Activated CD8-positive, alpha-beta memory T cell treated with anti-CD3 and anti-CD28 coated beads, Interleukin-2, amount 50 U/mL, for 4 hours (primary cell): ENCODE data around the gene ALDH1A1.

Experiments used
- DNase-seq: peaks from one replicate; pipeline ENCODE4 v3.0.0-alpha.2; 2020

ALDH1A1 gene

DNA sequence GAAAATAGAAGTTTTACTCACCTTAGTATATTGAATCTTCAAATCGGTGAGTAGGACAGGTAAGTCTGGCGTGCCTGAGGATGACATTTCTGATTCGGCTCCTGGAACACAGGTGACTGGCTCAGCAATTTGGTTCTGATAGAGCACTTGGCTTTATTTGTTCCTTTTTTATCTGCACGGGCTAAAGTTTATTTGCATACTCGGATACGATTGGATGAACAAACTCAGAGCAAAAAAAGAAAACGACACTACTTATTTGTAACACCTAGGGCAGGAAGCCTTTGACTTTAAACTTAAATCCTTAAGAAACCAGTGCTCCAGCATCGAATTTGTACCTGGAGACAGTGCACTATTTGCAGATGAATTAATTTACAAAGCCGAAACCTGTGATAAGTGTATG lies at the start of gene ALDH1A1:
ALDH1A1 (minus strand) TSS at position 140 of the 400 bp plus-strand sequence; CDS start at position 87, 53 bp downstream.
- DNase-seq, result no peak

- DNase-seq, result no peak
Measured at GRCh38 chr9:73001860-73002259, 49.0 kb upstream of the ALDH1A1 start.

- DNase-seq, result no peak
Measured at GRCh38 chr9:72998363-72998762, 45.5 kb upstream of the ALDH1A1 start.

DNA sequence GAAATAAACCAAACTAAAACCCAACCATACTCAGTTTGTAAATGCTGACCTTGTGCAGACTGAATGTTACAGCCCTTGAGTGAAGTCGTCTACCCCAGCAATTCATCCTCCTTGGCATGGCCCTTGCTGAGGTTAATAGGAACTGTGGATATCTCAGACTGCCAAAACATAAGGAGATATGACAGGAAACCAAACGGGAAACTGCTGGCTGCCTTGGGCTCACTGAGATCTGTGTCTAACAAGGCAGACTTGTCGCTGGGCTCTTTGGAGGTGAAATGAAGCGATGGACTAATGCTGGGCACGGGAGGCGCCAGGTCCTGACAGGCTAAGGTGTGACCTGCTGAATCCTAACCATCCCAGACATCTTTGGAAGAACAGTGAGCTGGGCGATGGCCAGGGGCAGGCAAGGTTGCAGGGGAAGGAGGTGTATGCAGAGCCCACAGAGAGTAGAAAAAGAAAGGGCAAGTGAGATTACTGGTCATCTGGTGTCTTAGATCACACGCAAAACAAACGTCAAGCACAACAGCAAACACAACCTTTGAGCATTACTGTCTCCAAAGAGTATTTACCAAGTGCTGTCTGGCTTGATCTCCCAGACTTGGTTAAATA lies 44.6 kb upstream of the ALDH1A1 start:
- DNase-seq, result no peak

DNA sequence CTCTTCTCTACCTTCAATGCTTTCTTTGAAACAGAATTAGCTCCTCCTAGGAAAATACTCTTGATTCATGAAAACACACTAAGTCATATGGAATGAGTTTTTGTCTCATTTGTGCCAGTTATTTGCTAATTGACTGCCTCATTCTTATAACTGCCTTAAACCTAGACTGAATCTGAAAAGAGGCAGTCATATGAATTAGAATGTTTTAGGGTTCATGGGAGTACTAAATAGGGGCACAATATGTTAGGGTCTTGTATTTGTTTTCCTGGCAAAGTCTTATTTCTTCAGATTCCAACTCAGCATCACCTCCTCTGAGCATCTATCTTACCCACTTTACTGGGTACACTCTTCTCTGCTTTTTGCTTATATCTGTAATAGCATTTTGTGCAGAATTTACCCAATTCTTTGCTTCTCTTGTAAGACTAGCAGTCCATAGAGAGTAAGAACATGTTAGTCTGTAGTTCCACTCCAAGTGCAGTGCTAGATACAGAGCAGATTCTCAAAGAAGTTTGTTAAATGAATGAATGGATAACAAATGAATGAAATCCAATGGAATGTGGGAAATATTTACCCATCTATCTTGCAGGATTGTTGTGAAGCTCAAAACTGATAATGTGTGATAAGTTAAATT lies 43.9 kb upstream of the ALDH1A1 start:
- DNase-seq, result no peak

- DNase-seq, result no peak
Measured at GRCh38 chr9:72996114-72996513, 43.3 kb upstream of the ALDH1A1 start.

DNA sequence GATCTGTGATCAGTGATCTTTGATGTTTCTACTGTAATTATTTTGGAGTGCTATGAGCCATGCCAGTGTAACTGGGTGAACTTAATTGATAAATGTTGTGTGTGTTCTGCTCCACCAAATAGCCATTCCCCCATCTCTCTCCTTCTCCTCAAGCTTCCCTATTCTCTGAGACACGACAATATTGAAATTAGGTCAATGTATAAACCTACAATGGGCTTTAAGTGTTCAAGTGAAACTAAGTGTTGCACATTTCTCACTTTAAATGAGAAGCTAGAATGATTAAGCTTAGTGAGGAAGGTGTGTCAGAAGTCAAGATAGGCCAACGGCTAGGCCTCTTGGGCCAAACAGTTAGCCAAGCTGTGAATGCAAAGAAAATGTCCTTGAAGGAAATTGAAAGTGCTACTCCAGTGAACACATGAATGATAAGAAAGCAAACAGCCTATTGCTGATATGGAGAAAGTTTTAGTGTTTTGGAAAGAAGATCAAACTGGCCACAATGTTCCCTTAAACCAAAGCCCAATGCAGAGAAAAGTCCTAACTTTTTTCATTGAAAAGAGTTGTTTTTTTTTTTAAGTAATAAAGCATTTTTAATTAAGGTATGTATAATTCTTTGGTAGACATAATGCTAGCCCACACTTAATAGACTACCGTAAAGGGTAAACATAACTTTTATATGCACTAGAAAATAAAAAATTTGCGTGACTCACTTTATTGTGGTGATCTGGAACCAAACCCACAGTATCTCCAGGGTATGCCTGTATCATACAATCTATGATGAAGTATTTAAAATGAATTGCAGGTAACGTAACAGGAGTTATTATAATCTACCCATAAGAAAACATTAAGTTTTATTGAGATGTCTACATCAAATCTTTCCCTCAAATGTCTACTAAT lies 42.5 kb upstream of the ALDH1A1 start:
- no peak for DNase-seq

DNA sequence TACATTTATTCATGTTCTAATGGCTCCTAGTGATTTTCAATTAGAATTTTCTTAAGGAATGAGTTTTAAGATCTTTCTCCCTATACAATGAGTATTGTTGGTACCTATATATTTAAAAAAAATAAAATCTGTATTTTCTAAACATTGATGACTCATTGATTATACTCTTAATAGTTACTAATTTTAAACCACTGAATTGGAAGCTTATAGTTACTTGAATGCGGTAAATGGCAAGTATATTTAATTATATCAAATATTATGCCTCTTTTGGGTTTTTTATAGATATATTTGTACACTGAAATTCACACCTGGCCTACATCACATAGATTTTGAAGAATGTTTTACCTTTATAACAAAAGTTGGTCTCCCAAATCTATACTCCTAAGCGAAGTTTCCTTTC lies 38.9 kb upstream of the ALDH1A1 start:
- no peak for DNase-seq

DNA sequence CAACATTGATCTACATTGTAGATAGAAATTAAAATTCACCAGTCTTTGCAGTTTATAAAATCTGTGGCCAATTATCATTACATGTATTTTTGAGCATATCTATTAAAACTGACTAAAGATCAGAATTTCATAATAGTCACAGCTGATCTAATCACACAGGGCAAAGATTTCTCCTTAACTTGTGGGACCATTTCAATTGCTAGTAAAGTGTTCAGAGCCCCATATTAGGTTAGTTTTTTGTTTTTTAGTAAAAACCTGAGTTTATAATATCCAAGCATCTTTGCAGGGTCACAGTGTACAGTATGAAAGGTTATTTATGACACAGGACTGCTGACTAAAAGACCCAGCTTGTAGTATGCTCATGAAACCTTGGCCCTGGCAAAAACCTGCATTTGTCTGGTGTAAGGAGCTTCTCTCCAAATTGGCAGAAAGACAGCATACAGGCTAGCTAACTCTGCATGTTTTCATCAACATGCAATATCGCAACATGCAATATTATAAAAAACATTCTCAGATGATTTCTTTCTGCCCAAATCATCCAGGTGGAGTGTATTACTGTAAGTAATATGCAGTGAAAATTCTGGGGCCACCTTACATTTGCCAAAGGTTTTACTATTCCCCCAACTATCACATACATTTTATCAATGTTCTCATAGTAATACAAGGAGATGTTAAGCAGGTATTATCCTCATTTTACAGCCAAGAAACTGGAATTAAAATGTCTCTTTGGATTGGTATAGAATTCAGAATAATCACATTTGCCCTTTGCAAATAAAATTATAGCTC lies 37.7 kb upstream of the ALDH1A1 start:
- DNase-seq, result no peak

GRCh38 chr9:72986522-72987116 lies 33.8 kb upstream of the ALDH1A1 start:
- no peak for DNase-seq

DNA sequence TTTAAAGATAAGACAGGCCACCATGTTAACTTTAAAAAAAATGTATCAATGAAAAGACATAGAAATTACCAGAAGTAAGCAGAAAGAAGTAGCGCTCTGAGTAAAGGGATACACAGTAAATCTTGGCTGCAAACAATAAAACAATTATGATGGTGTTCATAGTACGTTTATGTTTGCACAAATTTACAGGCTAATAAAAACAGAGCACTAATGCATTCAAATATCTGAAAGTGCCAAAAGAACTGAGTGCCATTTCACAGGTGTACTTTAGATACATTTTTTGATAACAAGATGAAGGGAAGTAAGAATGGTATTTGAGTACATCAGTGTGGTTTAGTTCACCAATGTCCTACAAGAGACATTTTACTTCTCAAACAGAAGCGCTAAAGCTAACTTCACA lies 32.9 kb upstream of the ALDH1A1 start:
- DNase-seq, result no peak

- DNase-seq, result no peak
Measured at GRCh38 chr9:72984991-72985390, 32.1 kb upstream of the ALDH1A1 start.

DNA sequence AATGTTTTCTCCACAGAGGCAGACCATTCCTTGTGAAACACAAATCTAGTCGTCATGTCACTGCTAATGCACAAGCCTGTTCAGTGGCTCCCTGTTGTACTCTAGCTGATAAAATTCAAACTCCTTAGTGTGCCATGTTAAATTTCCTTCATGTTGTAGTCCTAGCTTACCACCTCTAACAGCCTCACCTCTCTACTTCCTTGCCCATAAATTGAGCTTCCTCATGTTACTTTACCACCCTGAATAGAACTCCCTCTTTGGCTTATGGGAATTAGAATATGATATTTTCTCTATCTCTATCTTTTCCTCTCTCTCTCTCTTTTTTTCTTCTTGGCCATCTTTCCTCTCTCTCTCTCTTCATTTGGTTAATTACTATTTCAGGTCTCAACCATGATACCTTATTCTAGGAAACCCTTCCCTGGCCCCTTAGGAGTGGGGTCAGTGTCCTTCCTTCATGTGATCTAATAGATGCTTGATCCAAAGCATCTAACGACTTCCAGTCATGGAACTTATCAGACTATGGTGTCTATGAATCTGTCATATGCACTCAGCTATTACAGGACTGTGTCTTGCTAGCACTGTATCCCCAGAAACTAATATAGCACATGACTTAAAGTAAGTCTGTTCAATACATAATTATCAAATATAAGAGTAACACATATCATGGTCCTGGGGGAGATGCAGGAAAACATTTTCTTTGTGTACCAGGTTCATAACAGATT lies 31.5 kb upstream of the ALDH1A1 start:
- no peak for DNase-seq

GRCh38 chr9:72983512-72984225 lies 30.8 kb upstream of the ALDH1A1 start:
- DNase-seq, result no peak

GRCh38 chr9:72983056-72983455 lies 30.2 kb upstream of the ALDH1A1 start:
- DNase-seq, result no peak

- no peak for DNase-seq
Measured at GRCh38 chr9:72982146-72982799, 29.4 kb upstream of the ALDH1A1 start.

DNA sequence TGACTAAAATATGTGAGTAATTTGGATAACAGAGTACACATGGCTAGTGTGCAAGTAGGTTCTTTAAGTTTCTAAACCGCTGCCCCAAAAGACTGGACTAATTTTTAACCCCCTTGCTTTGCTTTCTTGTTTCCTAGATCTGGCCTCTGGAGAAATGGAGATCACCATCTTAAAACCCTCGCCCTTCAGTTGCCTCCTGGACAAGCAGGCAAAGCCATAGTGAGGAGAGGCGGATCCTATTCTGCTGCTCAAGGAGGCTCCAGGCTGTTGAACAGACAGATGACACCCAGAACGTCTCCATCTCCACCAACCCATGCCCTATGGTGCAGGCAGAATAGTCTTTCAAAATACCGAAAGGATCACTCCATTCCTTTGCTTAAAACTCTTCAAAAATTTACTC lies 28.6 kb upstream of the ALDH1A1 start:
- no peak for DNase-seq

DNA sequence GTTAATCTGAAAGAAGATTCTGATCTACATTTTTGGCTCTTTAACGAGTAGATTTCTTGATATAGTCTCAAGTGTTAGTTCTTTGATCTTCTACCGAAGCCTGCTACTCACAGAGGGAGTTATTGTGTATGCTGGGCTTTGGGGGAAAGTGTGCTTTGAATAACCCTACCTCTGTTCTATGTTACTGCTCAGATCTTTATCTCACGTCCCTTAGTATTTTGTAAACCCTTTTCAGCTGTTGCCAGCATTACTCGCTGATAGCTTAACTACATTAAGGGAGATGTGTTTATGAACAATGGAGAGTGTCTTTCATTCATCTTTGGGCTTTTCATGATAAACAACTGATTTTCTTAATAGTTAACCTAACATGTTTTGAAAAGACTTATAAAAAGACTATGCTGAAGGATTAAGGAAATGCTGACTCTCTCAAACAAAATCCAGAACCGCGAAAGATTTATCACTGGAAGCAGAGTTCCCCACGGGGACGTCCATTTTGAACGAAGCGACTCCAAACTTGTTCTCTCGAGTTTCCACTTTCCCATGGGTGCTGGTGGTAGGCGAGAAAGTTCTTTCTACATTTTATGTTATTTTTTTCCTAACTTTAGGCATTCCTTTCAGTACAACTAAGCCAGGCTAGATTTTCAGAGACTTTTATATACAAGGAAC lies 27.9 kb upstream of the ALDH1A1 start:
- no peak for DNase-seq

GRCh38 chr9:72980183-72980582 lies 27.3 kb upstream of the ALDH1A1 start:
- no peak for DNase-seq

DNA sequence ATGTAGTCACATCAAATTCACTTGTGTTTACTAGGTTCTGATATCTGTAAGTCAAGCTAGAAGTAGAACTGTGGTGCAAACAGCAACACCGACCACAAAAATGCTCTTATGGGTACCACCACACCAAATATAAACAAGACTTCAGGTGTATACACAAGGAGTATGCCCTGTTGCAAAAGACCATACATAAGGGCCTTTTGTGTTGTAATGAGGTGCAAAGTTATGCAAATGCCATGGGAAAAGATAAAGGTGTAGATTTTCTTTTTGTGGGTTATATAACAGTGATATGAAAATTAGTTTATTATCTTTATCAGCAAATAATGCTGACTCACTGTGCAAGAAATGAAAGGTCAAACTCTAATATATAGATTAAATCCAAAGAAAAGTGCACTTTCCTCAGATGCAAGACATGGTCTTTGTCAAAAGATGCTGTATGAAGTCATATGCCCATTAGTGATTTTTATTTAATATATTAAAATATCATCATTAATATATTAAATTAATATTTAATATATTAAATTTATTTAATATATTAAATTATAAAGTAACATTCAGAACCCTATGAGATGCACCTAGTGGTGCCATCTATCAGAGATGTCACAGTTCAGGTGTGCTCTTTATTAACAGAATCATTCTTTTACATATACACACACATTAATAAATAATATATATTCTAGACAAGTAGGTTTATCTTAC lies 26.7 kb upstream of the ALDH1A1 start:
- DNase-seq, result no peak
